Mesenchymal stem cell (in vitro differentiated cells and primary cell): ENCODE data around the gene ZNF474.

ENCODE experiments used
- DNase-seq: peaks from one replicate; pipeline ENCODE4 v3.0.0-alpha.2; 2013
- H2AFZ ChIP-seq: one replicate; pipeline ENCODE4 v1.6.1; 2013; ENCODE audit warnings: low read depth, mild to moderate bottlenecking, control low read depth, inconsistent platforms, low read length, moderate library complexity
- H2AK5ac ChIP-seq: 2 replicates; pipeline ENCODE4 v1.6.1; 2013; ENCODE audit warnings: low read length, moderate library complexity, mild to moderate bottlenecking, inconsistent platforms; ENCODE audit not compliant: severe bottlenecking
- H2BK120ac ChIP-seq: one replicate; pipeline ENCODE4 v1.6.1; 2013; ENCODE audit warnings: low read depth, mild to moderate bottlenecking, inconsistent platforms, low read length, moderate library complexity
- H2BK12ac ChIP-seq, 2 experiments: one replicate each; pipeline ENCODE4 v1.6.1; 2013; ENCODE audit warnings: inconsistent platforms in 2 of 2, low read length in 2 of 2, mild to moderate bottlenecking in 2 of 2, moderate library complexity in 2 of 2, control low read depth in 1 of 2
- H2BK15ac ChIP-seq: one replicate; pipeline ENCODE4 v1.6.1; 2013; ENCODE audit warnings: mild to moderate bottlenecking, low read depth, inconsistent platforms; ENCODE audit not compliant: poor library complexity, severe bottlenecking
- H2BK5ac ChIP-seq: 2 replicates; pipeline ENCODE4 v1.6.1; 2013; ENCODE audit warnings: low read depth, mild to moderate bottlenecking, low read length, control low read depth, inconsistent platforms; ENCODE audit not compliant: poor library complexity, severe bottlenecking
- H3K14ac ChIP-seq, 2 experiments: one replicate each; pipeline ENCODE4 v1.6.1; 2013; ENCODE audit warnings: inconsistent platforms in 2 of 2, low read length in 2 of 2, control low read depth in 1 of 2, mild to moderate bottlenecking in 1 of 2, moderate library complexity in 1 of 2
- H3K18ac ChIP-seq, 2 experiments: one replicate each; pipeline ENCODE4 v1.6.1; 2013; ENCODE audit warnings: inconsistent platforms in 2 of 2, low read length in 2 of 2, control low read depth in 1 of 2, low read depth in 1 of 2, mild to moderate bottlenecking in 1 of 2
- H3K23ac ChIP-seq, 2 experiments: one replicate each; pipeline ENCODE4 v1.6.1; 2013; ENCODE audit warnings: inconsistent platforms in 2 of 2, low read length in 2 of 2, mild to moderate bottlenecking in 2 of 2, moderate library complexity in 2 of 2, control low read depth in 1 of 2
- H3K27ac ChIP-seq: 2 replicates; pipeline ENCODE4 v1.5.1; 2013; ENCODE audit warnings: mild to moderate bottlenecking, moderate library complexity, low read length, control low read depth, inconsistent platforms; ENCODE audit not compliant: poor library complexity, severe bottlenecking
- H3K27me3 ChIP-seq, 2 experiments: 2 replicates each; pipeline versions ENCODE4 v1.6.1 to v1.7.0; 2013; ENCODE audit warnings: low read length in 2 of 2, mild to moderate bottlenecking in 2 of 2, moderate library complexity in 2 of 2, control low read depth in 1 of 2, inconsistent platforms in 1 of 2; ENCODE audit not compliant: control insufficient read depth in 1 of 2, insufficient read depth in 1 of 2
- H3K36me3 ChIP-seq, 2 experiments: 2 replicates each; pipeline versions ENCODE4 v1.6.1 to v1.7.0; 2013; ENCODE audit warnings: low read length in 2 of 2, control low read depth in 1 of 2, inconsistent platforms in 1 of 2, low read depth in 1 of 2, mild to moderate bottlenecking in 1 of 2; ENCODE audit not compliant: insufficient read depth in 2 of 2, control insufficient read depth in 1 of 2
- H3K4ac ChIP-seq, 2 experiments: one replicate each; pipeline ENCODE4 v1.6.1; 2013; ENCODE audit warnings: inconsistent platforms in 2 of 2, low read length in 2 of 2, mild to moderate bottlenecking in 2 of 2, moderate library complexity in 2 of 2, control low read depth in 1 of 2, low read depth in 1 of 2
- H3K4me1 ChIP-seq: 2 replicates; pipeline ENCODE4 v1.6.1; 2013; ENCODE audit warnings: low read depth, low read length, control low read depth; ENCODE audit not compliant: control insufficient read depth, insufficient read depth
- H3K4me2 ChIP-seq: 2 replicates; pipeline ENCODE4 v1.6.1; 2013; ENCODE audit warnings: low read length, mild to moderate bottlenecking, inconsistent platforms; ENCODE audit not compliant: poor library complexity, severe bottlenecking
- H3K4me3 ChIP-seq, 2 experiments: 2 replicates each; pipeline versions ENCODE4 v1.5.1 to v1.7.0; 2013; ENCODE audit warnings: low read length in 2 of 2, mild to moderate bottlenecking in 2 of 2, control low read depth in 1 of 2, low read depth in 1 of 2; ENCODE audit not compliant: insufficient read depth in 1 of 2
- H3K79me1 ChIP-seq: replicated peaks from 2 replicates; pipeline ENCODE4 v1.6.1; 2013; ENCODE audit warnings: mild to moderate bottlenecking, control low read depth, low read length, inconsistent platforms; ENCODE audit not compliant: poor library complexity, severe bottlenecking
- H3K9ac ChIP-seq: 2 replicates; pipeline ENCODE4 v1.7.0; 2013; ENCODE audit warnings: mild to moderate bottlenecking, low read length, moderate library complexity
- H3K9me3 ChIP-seq: 2 replicates; pipeline ENCODE4 v1.7.0; 2013; ENCODE audit warnings: mild to moderate bottlenecking, low read length; ENCODE audit not compliant: control insufficient read depth
- H4K8ac ChIP-seq: one replicate; pipeline ENCODE4 v1.6.1; 2013; ENCODE audit warnings: inconsistent platforms, mild to moderate bottlenecking, low read length, moderate library complexity
- H4K91ac ChIP-seq: one replicate; pipeline ENCODE4 v1.6.1; 2013; ENCODE audit warnings: mild to moderate bottlenecking, low read length, inconsistent platforms
- WGBS: methylation state at CpG from one replicate; pipeline ENCODE4 v1.1.7; 2013; ENCODE audit warnings: mixed read lengths; 5-methylcytosine and 5-hydroxymethylcytosine counted together

ZNF474 gene

DNA sequence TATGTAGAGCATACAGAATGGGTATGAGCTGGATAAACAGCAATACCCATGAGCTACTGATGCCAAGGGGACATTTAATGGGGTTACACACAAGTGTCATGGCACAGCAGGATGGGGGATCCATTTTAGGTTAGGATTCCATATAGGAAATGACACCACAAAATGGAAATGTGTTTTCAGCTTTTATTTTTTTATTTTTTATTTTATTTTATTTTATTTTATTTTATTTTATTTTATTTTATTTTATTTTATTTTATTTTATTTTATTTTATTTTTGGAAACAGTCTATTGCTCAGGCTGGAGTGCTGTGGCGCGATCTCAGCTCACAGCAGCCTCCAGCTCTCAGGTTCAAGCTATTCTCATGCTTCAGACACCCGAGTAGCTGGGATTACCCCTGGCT lies 11.6 kb downstream of the ZNF474 start:
- H3K14ac ChIP-seq, result no peak overlapping the region
- H3K4me1 ChIP-seq, result peaks cover 1% of the 10 kb centered on the region
- no peak overlapping the region for H3K23ac ChIP-seq
- H3K9me3 ChIP-seq, result no peaks in the 10 kb centered on the region
- H3K4me2 ChIP-seq, result no peak overlapping the region
- H2BK5ac ChIP-seq, result no peak overlapping the region
- H3K4me3 ChIP-seq, result no peak overlapping the region
- no peak overlapping the region for H2BK15ac ChIP-seq
- no peaks in the 10 kb centered on the region for H3K79me1 ChIP-seq
- peak overlapping the region in 1 of 2 experiments; percentile 6 for H2BK12ac ChIP-seq
- WGBS, result 94% methylated on average over 3 of the region's 3 CpGs
- no peak overlapping the region for H3K27ac ChIP-seq
- H3K9ac ChIP-seq, result no peak overlapping the region
- H2AK5ac ChIP-seq, result no peak overlapping the region
- no peak overlapping the region for H4K8ac ChIP-seq
- H3K4ac ChIP-seq, result no peak overlapping the region
- H2AFZ ChIP-seq, result no peak overlapping the region
- no peak overlapping the region for H2BK120ac ChIP-seq
- no peaks in the 10 kb centered on the region for H3K27me3 ChIP-seq
- DNase-seq, result no peak
- no peak overlapping the region for H4K91ac ChIP-seq
- no peak overlapping the region for H3K18ac ChIP-seq
- no peaks in the 10 kb centered on the region for H3K36me3 ChIP-seq

DNA sequence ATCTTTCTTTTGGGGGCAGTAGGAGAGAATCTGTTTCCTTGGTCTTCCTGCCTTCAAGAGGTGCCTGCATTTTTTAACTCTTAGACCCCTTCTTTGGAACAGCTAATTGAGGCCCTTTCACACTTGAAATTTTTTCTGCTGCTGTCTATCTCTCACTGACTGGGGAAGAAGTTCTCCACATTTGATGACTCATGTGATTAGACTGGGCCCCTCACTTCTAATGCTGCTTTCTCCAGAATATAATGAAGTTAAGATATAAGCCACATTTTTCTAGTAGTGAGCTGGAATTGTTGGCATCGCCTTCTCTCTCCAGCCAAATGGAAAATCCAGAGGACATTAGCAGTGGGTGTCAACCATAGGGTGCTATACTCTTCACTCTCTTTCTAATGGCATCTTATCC lies 12.4 kb downstream of the ZNF474 start:
- Histone ChIP-seq H2BK15ac (no peak overlapping the region), H3K27me3 (no peaks in the 10 kb centered on the region), H2BK12ac (no peak overlapping the region), H3K9ac (peak overlapping the region; percentile 57), H3K4me3 (peak overlapping the region in 1 of 2 experiments; percentile 15), H2BK120ac (no peak overlapping the region), H3K27ac (no peak overlapping the region), H3K23ac (no peak overlapping the region), H3K18ac (no peak overlapping the region), H2AFZ (no peak overlapping the region), H3K14ac (no peak overlapping the region), H4K8ac (no peak overlapping the region), H3K79me1 (no peaks in the 10 kb centered on the region), H3K4me2 (no peak overlapping the region), H3K4me1 (peaks cover 1% of the 10 kb centered on the region), H4K91ac (no peak overlapping the region), H3K4ac (no peak overlapping the region), H3K9me3 (no peaks in the 10 kb centered on the region), H2BK5ac (no peak overlapping the region), H2AK5ac (no peak overlapping the region), H3K36me3 (no peaks in the 10 kb centered on the region)
- WGBS, result 100% methylated on average over 1 of the region's 1 CpG
- DNase-seq, result peak; percentile 59

- Histone ChIP-seq H3K36me3 (no peaks in the 10 kb centered on the region), H3K9ac (peak overlapping the region; percentile 57), H2AFZ (peak overlapping the region; percentile 36), H4K8ac (peak overlapping the region; percentile 87), H3K9me3 (no peaks in the 10 kb centered on the region), H2AK5ac (peak overlapping the region; percentile 13), H2BK12ac (peak overlapping the region; percentile 25 to 83), H2BK15ac (no peak overlapping the region), H3K4me3 (no peak overlapping the region), H3K4me1 (peaks cover 1% of the 10 kb centered on the region), H3K27me3 (no peaks in the 10 kb centered on the region), H3K4me2 (no peak overlapping the region), H2BK120ac (no peak overlapping the region), H3K14ac (no peak overlapping the region), H3K79me1 (no peaks in the 10 kb centered on the region), H4K91ac (peak overlapping the region; percentile 79), H3K4ac (no peak overlapping the region), H3K27ac (no peak overlapping the region), H3K18ac (peak overlapping the region; percentile 42 to 52), H2BK5ac (no peak overlapping the region), H3K23ac (no peak overlapping the region)
- 56% methylated on average over 6 of the region's 6 CpGs for WGBS
- DNase-seq, result peak; percentile 84
Measured at GRCh38 chr5:122142480-122143164, 13.3 kb downstream of the ZNF474 start.

DNA sequence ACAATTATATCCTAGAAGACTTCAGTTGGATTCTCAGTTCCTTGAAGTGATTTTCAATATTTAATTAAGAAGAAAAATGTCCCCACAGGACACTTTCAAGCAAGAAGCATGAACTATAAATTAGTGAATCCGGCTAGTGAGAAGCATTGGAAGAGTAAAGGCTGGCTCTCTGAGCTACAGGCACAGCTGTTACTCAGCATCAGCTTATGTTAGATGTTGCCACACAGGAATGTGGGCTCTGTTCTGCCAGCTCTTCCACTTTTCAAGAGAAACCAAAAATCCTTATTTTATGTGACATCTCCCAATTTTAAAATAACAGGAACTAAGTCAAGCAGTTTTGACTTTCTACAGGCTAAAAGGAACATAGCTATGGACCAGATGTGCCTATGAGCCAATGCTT lies 14.9 kb downstream of the ZNF474 start:
- Histone ChIP-seq H2BK15ac (no peak overlapping the region), H3K9ac (no peak overlapping the region), H4K8ac (no peak overlapping the region), H3K27me3 (no peaks in the 10 kb centered on the region), H3K27ac (no peak overlapping the region), H4K91ac (no peak overlapping the region), H2BK120ac (no peak overlapping the region), H2BK12ac (no peak overlapping the region), H2AK5ac (no peak overlapping the region), H3K4ac (no peak overlapping the region), H3K4me3 (no peak overlapping the region), H2AFZ (no peak overlapping the region), H3K18ac (no peak overlapping the region), H3K14ac (no peak overlapping the region), H3K79me1 (no peaks in the 10 kb centered on the region), H2BK5ac (no peak overlapping the region), H3K36me3 (no peaks in the 10 kb centered on the region), H3K9me3 (no peaks in the 10 kb centered on the region), H3K4me1 (peaks cover 1% of the 10 kb centered on the region), H3K4me2 (no peak overlapping the region), H3K23ac (no peak overlapping the region)
- 90% methylated on average over 1 of the region's 1 CpG for WGBS
- no peak for DNase-seq
